ENCODE measurements around the gene MN1. TPM values are rescaled to one million over a fixed set of nuclear protein-coding genes. Genes with fewer than 3 reads are reported as not detected.

MN1 gene
- total and polyA plus RNA-seq, 2 experiments from 2014 or later: 1.0 to 6.8 TPM

GRCh38 chr22:27765706-27766291, 35.8 kb downstream of the MN1 start:
- Mint-ChIP-seq H3K4me1 (peaks cover 36% of the 10 kb centered on the region), H3K9me3 (no peaks in the 10 kb centered on the region), H3K27ac (0 out of 2 replicates have a peak overlapping the region, but pooled peaks have one; percentile 32), H3K4me3 (no peak overlapping the region), H3K27me3 (ENCODE audit: insufficient read depth, low read depth, poor library complexity) (peaks cover 5% of the 10 kb centered on the region), H3K36me3 (ENCODE audit: low read depth) (no peaks in the 10 kb centered on the region)
- Histone ChIP-seq H3F3A (replicated peaks; ENCODE audit: low read depth) (0 out of 2 replicates have a peak, but pooled peaks cover 4% of the 10 kb centered on the region), H4K20me1 (replicated peaks; ENCODE audit: insufficient read depth) (no peaks in the 10 kb centered on the region), H3K4me2 (no peak overlapping the region), H3K27ac (ENCODE audit: low read depth) (no peak overlapping the region), H3K9me2 (ENCODE audit: insufficient read depth) (no peaks in the 10 kb centered on the region), H3K79me2 (replicated peaks; ENCODE audit: insufficient read depth) (no peaks in the 10 kb centered on the region), H3K4me3 (no peak overlapping the region), H3K27me3 (ENCODE audit: insufficient read depth) (no peaks in the 10 kb centered on the region), H3K36me3 (ENCODE audit: insufficient read depth) (no peaks in the 10 kb centered on the region), H3K4me1 (ENCODE audit: insufficient read depth) (peaks cover 7% of the 10 kb centered on the region; the same call in 1 of the 2 replicates), H2AFZ (no peak overlapping the region)
- no peak for ATAC-seq
- no peak for DNase-seq (ENCODE audit: low spot score)
- TF ChIP-seq ZNF331 (CRISPR knock-in tag; IDR thresholded peaks at IDR 0.05; ENCODE audit: low read depth) (no peak), EZH2 (IDR thresholded peaks at IDR 0.05; ENCODE audit: low read depth, unreplicated experiment) (no peak), ZNF114 (CRISPR knock-in tag; IDR thresholded peaks at IDR 0.05) (no peak), ZNF462 (CRISPR knock-in tag; IDR thresholded peaks at IDR 0.05) (no peak), NANOG (IDR thresholded peaks at IDR 0.05; ENCODE audit: borderline replicate concordance) (no peak), ETS1 (IDR thresholded peaks at IDR 0.05) (no peak), CTCF (conservative IDR thresholded peaks at IDR 0.05; ENCODE audit: low read depth in 2 of 2) (no peak), STAT1 (IDR thresholded peaks at IDR 0.05; ENCODE audit: unreplicated experiment) (no peak), JUNB (IDR thresholded peaks at IDR 0.05; ENCODE audit: unreplicated experiment) (no peak), POLR2AphosphoS5 (IDR thresholded peaks at IDR 0.05; ENCODE audit: low read depth) (no peak), CREB1 (CRISPR knock-in tag; IDR thresholded peaks at IDR 0.05; ENCODE audit: low read depth) (no peak), EZH2phosphoT487 (IDR thresholded peaks at IDR 0.05; ENCODE audit: unreplicated experiment) (no peak)
- TF ChIP-seq, protein P1, sequence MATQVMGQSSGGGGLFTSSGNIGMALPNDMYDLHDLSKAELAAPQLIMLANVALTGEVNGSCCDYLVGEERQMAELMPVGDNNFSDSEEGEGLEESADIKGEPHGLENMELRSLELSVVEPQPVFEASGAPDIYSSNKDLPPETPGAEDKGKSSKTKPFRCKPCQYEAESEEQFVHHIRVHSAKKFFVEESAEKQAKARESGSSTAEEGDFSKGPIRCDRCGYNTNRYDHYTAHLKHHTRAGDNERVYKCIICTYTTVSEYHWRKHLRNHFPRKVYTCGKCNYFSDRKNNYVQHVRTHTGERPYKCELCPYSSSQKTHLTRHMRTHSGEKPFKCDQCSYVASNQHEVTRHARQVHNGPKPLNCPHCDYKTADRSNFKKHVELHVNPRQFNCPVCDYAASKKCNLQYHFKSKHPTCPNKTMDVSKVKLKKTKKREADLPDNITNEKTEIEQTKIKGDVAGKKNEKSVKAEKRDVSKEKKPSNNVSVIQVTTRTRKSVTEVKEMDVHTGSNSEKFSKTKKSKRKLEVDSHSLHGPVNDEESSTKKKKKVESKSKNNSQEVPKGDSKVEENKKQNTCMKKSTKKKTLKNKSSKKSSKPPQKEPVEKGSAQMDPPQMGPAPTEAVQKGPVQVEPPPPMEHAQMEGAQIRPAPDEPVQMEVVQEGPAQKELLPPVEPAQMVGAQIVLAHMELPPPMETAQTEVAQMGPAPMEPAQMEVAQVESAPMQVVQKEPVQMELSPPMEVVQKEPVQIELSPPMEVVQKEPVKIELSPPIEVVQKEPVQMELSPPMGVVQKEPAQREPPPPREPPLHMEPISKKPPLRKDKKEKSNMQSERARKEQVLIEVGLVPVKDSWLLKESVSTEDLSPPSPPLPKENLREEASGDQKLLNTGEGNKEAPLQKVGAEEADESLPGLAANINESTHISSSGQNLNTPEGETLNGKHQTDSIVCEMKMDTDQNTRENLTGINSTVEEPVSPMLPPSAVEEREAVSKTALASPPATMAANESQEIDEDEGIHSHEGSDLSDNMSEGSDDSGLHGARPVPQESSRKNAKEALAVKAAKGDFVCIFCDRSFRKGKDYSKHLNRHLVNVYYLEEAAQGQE (IDR thresholded peaks at IDR 0.05; ENCODE audit: unreplicated experiment): no peak
